Calu3 (cell line): ENCODE measurements around the gene DTWD1. TPM values are rescaled to one million over a fixed set of nuclear protein-coding genes. Genes with fewer than 3 reads are reported as not detected.
"Not testable (repeated sequence)": the region's sequence is repeated elsewhere in the genome, so short reads cannot be mapped to it uniquely, and the experiment has no call there.

Experiments used
- BruUV-seq: library from RNA; stranded (reverse); fragments of 400-500 nt; replicated peaks from 2 replicates; lab custom pipeline; 2021; lab: Mats Ljungman, UMichigan
- CTCF ChIA-PET: fragments of 300-600 bp; sonication (Branson Sonifier 250); formaldehyde crosslinking; loops from one replicate; lab custom pipeline; 2022; ENCODE audit warnings: antibody characterized with exemption; lab: Charles Lee
- DNase-seq: peaks from one replicate; pipeline ENCODE4 v3.0.0; 2022
- H3K27ac Mint-ChIP-seq: one replicate; pipeline ENCODE4 v1.8.0; 2022; ENCODE audit warnings: mixed read lengths; ENCODE audit not compliant: unreplicated experiment
- H3K27me3 Mint-ChIP-seq: one replicate; pipeline ENCODE4 v1.8.0; 2022; ENCODE audit warnings: mixed read lengths; ENCODE audit not compliant: unreplicated experiment
- H3K36me3 Mint-ChIP-seq: one replicate; pipeline ENCODE4 v1.8.0; 2022; ENCODE audit warnings: mild to moderate bottlenecking, moderate library complexity, mixed read lengths; ENCODE audit not compliant: insufficient read depth, unreplicated experiment
- H3K4me1 Mint-ChIP-seq: one replicate; pipeline ENCODE4 v1.8.0; 2022; ENCODE audit warnings: mild to moderate bottlenecking, low read depth, mixed read lengths; ENCODE audit not compliant: unreplicated experiment
- H3K4me3 Mint-ChIP-seq: one replicate; pipeline ENCODE4 v1.8.0; 2022; ENCODE audit warnings: mild to moderate bottlenecking, low read depth, moderate library complexity, mixed read lengths; ENCODE audit not compliant: unreplicated experiment
- H3K9me3 Mint-ChIP-seq: one replicate; pipeline ENCODE4 v1.8.0; 2022; ENCODE audit warnings: low read depth, mixed read lengths; ENCODE audit not compliant: unreplicated experiment
- intact Hi-C: fragments of 100-400 bp; cut with micrococcal nuclease; formaldehyde crosslinking; loops from one replicate; pipeline ENCODE4 v1.10.0; 2022; ENCODE audit not compliant: unreplicated experiment
- total RNA-seq: library from RNA; stranded (reverse); gene quantifications from 2 replicates; pipeline ENCODE4 v1.2.3, GENCODE V29; 2022
- TF ChIP-seq, protein P1 (sequence below): fragments of 200-600 bp; IDR thresholded peaks from one replicate; pipeline ENCODE4 v1.8.0; 2022; ENCODE audit warnings: antibody characterized with exemption; ENCODE audit not compliant: unreplicated experiment

Gene DTWD1
- total RNA-seq, 1 experiment from 2014 or later = 21.4 TPM

DNA sequence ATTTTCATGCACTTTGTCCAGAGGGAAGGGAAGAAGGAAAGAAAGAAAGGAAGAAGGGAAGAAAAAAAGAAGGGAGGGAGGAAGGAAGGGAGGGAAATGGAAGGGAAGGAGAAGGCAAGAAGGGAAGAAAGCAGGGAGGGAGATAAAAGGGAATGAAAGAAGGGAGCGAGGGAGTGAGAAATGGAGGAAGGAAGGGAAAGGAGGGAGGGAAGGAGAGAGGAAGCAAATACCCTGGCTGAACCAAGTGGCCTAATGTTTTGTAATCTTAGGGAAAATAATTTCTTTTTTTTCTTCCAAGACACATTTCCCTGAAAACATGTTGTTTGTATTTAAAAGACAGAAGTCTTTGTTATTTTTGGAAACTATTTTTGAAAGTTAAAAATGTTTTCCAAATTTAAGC is 35.9 kb downstream of the DTWD1 start:
- peaks cover 15% of the 10 kb centered on the region for H3K9me3 Mint-ChIP-seq
- no peak overlapping the region for H3K27ac Mint-ChIP-seq
- BruUV-seq = no TSS peak
- TF ChIP-seq, protein P1, sequence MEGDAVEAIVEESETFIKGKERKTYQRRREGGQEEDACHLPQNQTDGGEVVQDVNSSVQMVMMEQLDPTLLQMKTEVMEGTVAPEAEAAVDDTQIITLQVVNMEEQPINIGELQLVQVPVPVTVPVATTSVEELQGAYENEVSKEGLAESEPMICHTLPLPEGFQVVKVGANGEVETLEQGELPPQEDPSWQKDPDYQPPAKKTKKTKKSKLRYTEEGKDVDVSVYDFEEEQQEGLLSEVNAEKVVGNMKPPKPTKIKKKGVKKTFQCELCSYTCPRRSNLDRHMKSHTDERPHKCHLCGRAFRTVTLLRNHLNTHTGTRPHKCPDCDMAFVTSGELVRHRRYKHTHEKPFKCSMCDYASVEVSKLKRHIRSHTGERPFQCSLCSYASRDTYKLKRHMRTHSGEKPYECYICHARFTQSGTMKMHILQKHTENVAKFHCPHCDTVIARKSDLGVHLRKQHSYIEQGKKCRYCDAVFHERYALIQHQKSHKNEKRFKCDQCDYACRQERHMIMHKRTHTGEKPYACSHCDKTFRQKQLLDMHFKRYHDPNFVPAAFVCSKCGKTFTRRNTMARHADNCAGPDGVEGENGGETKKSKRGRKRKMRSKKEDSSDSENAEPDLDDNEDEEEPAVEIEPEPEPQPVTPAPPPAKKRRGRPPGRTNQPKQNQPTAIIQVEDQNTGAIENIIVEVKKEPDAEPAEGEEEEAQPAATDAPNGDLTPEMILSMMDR = no peak
- H3K36me3 Mint-ChIP-seq = no peaks in the 10 kb centered on the region
- no peaks in the 10 kb centered on the region for H3K27me3 Mint-ChIP-seq
- H3K4me1 Mint-ChIP-seq = no peaks in the 10 kb centered on the region
- intact Hi-C loops = no loop called here
- no peak overlapping the region for H3K4me3 Mint-ChIP-seq
- DNase-seq = no peak
- CTCF ChIA-PET = no interaction called here

- no peak for DNase-seq
- no peaks in the 10 kb centered on the region for H3K36me3 Mint-ChIP-seq
- no TSS peak for BruUV-seq
- no peaks in the 10 kb centered on the region for H3K4me1 Mint-ChIP-seq
- H3K4me3 Mint-ChIP-seq = no peak overlapping the region
- H3K9me3 Mint-ChIP-seq = peaks cover 2% of the 10 kb centered on the region
- H3K27ac Mint-ChIP-seq = no peak overlapping the region
- intact Hi-C loops = no loop called here
- H3K27me3 Mint-ChIP-seq = no peaks in the 10 kb centered on the region
- CTCF ChIA-PET = no interaction called here
- TF ChIP-seq, protein P1 = no peak
Measured at GRCh38 chr15:49664716-49665115, 43.9 kb downstream of the DTWD1 start.

DNA sequence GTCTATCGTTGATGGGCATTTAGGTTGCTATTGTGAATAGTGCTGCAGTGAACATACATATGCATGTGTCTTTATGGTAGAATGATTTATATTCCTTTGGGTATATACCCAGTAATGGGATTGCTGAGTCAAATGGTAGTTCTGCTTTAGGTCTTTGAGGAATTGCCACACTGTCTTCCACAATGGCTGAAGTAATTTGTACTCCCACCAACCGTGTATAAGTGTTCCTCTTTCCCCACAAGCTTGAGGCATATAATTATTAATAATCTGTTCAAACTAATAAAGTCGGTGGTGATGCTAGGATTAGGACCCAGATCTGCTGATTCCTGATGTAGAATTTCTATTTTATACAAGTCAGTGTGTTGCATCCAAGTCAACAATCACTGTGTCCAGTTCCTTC is 45.6 kb downstream of the DTWD1 start:
- H3K4me3 Mint-ChIP-seq, H3K9me3 Mint-ChIP-seq, H3K36me3 Mint-ChIP-seq, H3K27ac Mint-ChIP-seq, BruUV-seq, CTCF ChIA-PET, H3K4me1 Mint-ChIP-seq, intact Hi-C loops, H3K27me3 Mint-ChIP-seq, DNase-seq: not testable (repeated sequence)

- no peaks in the 10 kb centered on the region for H3K9me3 Mint-ChIP-seq
- TF ChIP-seq, protein P1 = no peak
- no peaks in the 10 kb centered on the region for H3K36me3 Mint-ChIP-seq
- CTCF ChIA-PET = no interaction called here
- no TSS peak for BruUV-seq
- no peak for DNase-seq
- intact Hi-C loops = no loop called here
- H3K4me3 Mint-ChIP-seq = no peak overlapping the region
- H3K4me1 Mint-ChIP-seq = no peaks in the 10 kb centered on the region
- H3K27ac Mint-ChIP-seq = no peak overlapping the region
- H3K27me3 Mint-ChIP-seq = no peaks in the 10 kb centered on the region
Measured at GRCh38 chr15:49669288-49669687, 48.4 kb downstream of the DTWD1 start.

DNA sequence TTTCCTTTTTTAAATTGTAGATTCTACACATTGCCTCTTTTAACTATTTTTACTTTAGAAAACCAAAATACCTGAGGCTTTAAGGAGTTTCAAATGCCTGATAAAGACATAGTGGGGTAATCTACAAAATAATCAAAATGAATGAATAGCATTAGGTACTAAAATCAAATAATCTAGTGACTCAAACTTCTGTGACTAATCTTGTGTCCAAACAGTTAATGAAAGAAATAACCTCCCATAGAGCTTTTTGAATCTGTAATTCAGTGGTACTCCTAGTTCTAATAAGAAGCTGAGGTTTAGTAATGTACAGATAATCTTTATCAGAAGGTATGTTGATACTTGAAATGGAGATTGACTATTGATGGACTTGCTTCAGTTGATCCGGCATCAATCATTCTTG is 53.0 kb downstream of the DTWD1 start:
- H3K27ac Mint-ChIP-seq = no peak overlapping the region
- peaks cover 14% of the 10 kb centered on the region for H3K27me3 Mint-ChIP-seq
- H3K4me3 Mint-ChIP-seq = no peak overlapping the region
- CTCF ChIA-PET = interaction anchor here (0.6 kb wide), 1 partner anchor 34 kb away, joined by 3 read pairs; no protein-coding TSS in a partner anchor
- H3K36me3 Mint-ChIP-seq = no peaks in the 10 kb centered on the region
- H3K9me3 Mint-ChIP-seq = peaks cover 4% of the 10 kb centered on the region
- TF ChIP-seq, protein P1 = no peak
- intact Hi-C loops = no loop called here
- no peak for DNase-seq
- no peaks in the 10 kb centered on the region for H3K4me1 Mint-ChIP-seq
- no TSS peak for BruUV-seq
